ENCODE results near the gene RD3L. TPM values are rescaled to one million over a fixed set of nuclear protein-coding genes. Genes with fewer than 3 reads are reported as not detected.

Gene RD3L
- polyA plus RNA-seq, 1 experiment: not detected

DNA sequence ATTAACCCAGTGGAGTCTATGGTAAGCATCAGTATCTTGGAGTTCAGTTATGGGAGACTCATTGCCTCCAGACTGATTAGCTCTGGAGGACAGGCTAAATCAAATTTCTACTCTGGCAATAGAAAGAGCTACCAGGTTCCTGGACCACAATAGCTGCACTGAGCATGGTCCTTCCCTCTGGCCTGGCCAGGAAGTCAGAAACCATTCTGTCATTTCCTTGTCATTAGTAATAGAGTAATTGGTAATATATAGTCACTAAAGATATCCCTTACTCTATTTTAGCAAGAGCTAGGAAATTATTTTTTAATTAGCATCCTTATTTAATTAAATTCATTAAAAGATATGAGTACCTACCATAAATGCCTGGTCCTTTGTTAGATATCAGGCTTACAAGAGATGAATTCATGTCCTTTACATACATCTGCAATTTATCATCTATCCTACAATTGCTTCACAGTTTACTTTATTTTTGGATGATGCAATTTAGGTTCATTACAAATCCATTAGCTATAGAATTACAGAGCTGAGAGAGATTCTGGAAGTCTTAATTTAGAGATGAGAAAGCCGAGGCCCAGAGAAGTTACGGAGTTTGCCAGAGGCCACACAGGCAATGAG, 37.7 kb downstream of the RD3L start:
- DNase-seq (ENCODE audit: low read depth): no peak
- Histone ChIP-seq H3K36me3 (ENCODE audit: control insufficient read depth, insufficient read depth, low read length) (no peaks in the 10 kb centered on the region), H3K27me3 (ENCODE audit: control insufficient read depth, insufficient read depth, low read length) (no peaks in the 10 kb centered on the region), H3K4me3 (ENCODE audit: low read depth, low read length) (no peak overlapping the region)
- ChIA-PET CTCF (interaction anchor here (0.5 to 1.2 kb wide), 5 partner anchors 45 to 107 kb away, joined by 3 to 5 read pairs (median 3); no protein-coding TSS in a partner anchor), POLR2A (interaction anchor here (0.6 kb wide), 1 partner anchor 187 kb away, joined by 3 read pairs; no protein-coding TSS in a partner anchor)
- TF ChIP-seq, protein P1, sequence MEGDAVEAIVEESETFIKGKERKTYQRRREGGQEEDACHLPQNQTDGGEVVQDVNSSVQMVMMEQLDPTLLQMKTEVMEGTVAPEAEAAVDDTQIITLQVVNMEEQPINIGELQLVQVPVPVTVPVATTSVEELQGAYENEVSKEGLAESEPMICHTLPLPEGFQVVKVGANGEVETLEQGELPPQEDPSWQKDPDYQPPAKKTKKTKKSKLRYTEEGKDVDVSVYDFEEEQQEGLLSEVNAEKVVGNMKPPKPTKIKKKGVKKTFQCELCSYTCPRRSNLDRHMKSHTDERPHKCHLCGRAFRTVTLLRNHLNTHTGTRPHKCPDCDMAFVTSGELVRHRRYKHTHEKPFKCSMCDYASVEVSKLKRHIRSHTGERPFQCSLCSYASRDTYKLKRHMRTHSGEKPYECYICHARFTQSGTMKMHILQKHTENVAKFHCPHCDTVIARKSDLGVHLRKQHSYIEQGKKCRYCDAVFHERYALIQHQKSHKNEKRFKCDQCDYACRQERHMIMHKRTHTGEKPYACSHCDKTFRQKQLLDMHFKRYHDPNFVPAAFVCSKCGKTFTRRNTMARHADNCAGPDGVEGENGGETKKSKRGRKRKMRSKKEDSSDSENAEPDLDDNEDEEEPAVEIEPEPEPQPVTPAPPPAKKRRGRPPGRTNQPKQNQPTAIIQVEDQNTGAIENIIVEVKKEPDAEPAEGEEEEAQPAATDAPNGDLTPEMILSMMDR (IDR thresholded peaks at IDR 0.05; ENCODE audit: insufficient read depth, low read depth, low read length): no peak

DNA sequence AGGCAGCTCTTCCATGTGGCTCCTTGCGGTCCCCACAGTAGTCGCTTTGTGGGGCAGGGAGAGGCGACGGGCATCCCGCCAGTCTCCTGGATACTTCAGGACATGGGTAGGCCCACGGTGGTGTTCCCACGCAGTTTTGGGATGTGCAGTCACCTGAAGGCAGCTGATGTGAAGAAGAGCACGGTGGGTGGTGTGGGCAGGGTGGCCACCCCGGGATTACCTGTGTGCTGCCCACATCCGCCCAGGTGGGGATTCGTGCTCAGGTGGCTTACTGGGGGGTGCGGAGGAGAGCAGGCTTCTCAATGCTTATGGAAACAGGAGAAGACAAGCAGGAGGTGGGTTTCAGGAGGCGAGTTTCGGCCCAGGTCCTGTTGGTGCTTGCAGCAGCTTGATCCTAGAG, 42.5 kb downstream of the RD3L start:
- Histone ChIP-seq H3K27me3 (ENCODE audit: control insufficient read depth, insufficient read depth, low read length) (no peaks in the 10 kb centered on the region), H3K4me3 (ENCODE audit: low read depth, low read length) (no peak overlapping the region), H3K36me3 (ENCODE audit: control insufficient read depth, insufficient read depth, low read length) (no peaks in the 10 kb centered on the region)
- POLR2A ChIA-PET: interaction anchor here (0.6 kb wide), 1 partner anchor 11 kb away, joined by 5 read pairs; no protein-coding TSS in a partner anchor
- no peak for DNase-seq (ENCODE audit: low read depth)
- CTCF ChIA-PET: interaction anchor here (0.6 to 4.1 kb wide), 10 partner anchors 10 to 131 kb away, joined by 3 to 36 read pairs (median 4); no protein-coding TSS in a partner anchor
- TF ChIP-seq, protein P1 (IDR thresholded peaks at IDR 0.05; ENCODE audit: insufficient read depth, low read depth, low read length): no peak

DNA sequence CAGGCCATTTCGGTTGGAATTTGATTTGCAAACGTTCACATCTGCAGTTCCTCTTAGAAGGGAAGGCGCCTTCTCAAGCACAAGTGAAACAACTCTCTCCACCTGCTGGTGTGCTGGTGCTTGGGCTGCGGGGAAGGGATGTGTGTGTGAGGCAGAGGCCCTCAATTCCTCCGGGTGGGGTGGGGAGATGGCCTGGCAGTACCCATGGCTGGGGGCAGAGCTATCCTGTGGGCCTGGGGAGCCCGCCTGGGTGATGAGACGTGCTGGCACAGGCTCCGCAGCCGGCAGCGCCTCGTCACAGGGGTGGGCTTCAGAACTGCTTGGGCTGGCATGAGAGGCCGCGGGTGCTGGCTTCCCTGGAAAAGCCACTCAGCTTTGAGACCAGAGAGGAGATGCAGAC, 43.0 kb downstream of the RD3L start:
- CTCF ChIA-PET: interaction anchor here (0.6 to 4.1 kb wide), 6 partner anchors 9 to 130 kb away, joined by 3 to 36 read pairs (median 6); no protein-coding TSS in a partner anchor

DNA sequence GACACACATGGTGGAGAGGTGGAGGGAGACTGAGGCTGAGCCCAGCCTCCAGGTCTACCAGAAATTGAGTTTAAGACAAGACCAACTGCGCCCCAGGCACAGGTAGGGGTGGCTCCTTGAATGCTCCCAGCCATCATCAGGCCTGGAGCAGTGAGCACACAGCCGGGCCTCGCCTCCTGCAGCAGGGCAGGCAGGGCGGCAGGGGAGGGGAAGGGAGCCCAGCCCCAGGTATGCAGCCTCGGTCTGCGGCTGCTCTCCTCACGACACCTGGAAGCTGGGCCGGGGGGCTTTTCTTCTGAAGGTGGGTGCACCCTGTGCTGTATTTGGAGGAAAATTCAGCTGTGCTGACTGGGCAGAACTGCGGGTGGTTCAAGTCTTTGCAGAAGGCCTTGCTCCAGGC, 43.6 kb downstream of the RD3L start:
- TF ChIP-seq, protein P1 (IDR thresholded peaks at IDR 0.05; ENCODE audit: insufficient read depth, low read depth, low read length): no peak
- H3K27me3 ChIP-seq (ENCODE audit: control insufficient read depth, insufficient read depth, low read length): no peaks in the 10 kb centered on the region
- ChIA-PET POLR2A (no interaction called here), CTCF (interaction anchor here (3.1 to 4.1 kb wide), 2 partner anchors 9 to 12 kb away, joined by 17 to 36 read pairs; no protein-coding TSS in a partner anchor)
- H3K36me3 ChIP-seq (ENCODE audit: control insufficient read depth, insufficient read depth, low read length): no peaks in the 10 kb centered on the region
- DNase-seq (ENCODE audit: low read depth): no peak
- no peak overlapping the region for H3K4me3 ChIP-seq (ENCODE audit: low read depth, low read length)

More for the DNA sequence above, 43.0 kb downstream of the RD3L start:
- Histone ChIP-seq H3K4me3 (ENCODE audit: low read depth, low read length) (no peak overlapping the region), H3K27me3 (ENCODE audit: control insufficient read depth, insufficient read depth, low read length) (no peaks in the 10 kb centered on the region), H3K36me3 (ENCODE audit: control insufficient read depth, insufficient read depth, low read length) (no peaks in the 10 kb centered on the region)
- no peak for DNase-seq (ENCODE audit: low read depth)
- POLR2A ChIA-PET: no interaction called here
- TF ChIP-seq, protein P1 (IDR thresholded peaks at IDR 0.05; ENCODE audit: insufficient read depth, low read depth, low read length): no peak

DNA sequence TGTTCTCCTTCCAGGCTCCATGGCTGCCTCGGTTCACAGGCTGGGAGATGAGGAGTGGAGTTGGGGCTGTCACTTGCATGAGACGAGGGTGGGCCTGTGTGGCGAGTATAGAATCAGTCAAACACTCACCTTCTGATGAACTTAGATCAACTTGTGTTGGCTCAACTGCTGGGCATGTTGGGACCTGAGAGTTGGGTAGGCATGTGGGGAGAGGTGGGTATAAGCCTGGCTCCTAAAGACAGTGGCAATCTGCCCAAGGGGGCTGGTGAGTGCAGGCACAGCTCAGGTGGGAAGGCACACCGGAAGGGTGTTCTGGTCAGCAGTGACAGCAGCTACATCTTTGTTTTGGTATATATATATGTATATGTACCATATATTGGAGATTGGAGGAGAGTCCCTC, 44.1 kb downstream of the RD3L start:
- TF ChIP-seq, protein P1 (IDR thresholded peaks at IDR 0.05; ENCODE audit: insufficient read depth, low read depth, low read length): no peak
- Histone ChIP-seq H3K4me3 (ENCODE audit: low read depth, low read length) (no peak overlapping the region), H3K27me3 (ENCODE audit: control insufficient read depth, insufficient read depth, low read length) (no peaks in the 10 kb centered on the region), H3K36me3 (ENCODE audit: control insufficient read depth, insufficient read depth, low read length) (no peaks in the 10 kb centered on the region)
- ChIA-PET POLR2A (no interaction called here), CTCF (interaction anchor here (3.1 to 4.1 kb wide), 2 partner anchors 8 to 12 kb away, joined by 17 to 36 read pairs; no protein-coding TSS in a partner anchor)
- DNase-seq (ENCODE audit: low read depth): no peak

All from BJ (cell line).